Endometrium (tissue), 2 donors: ENCODE results near the gene MRO.
"Not testable (repeated sequence)": the region's sequence is repeated elsewhere in the genome, so short reads cannot be mapped to it uniquely, and the experiment has no call there.

Experiments used
- FAIRE-seq: peaks from 2 replicates; lab custom pipeline; 2012; peaks lifted over from hg19 to GRCh38; lab: Jason Lieb, UNC
- donor health status: control.
- donor health status: control.

The MRO gene

DNA sequence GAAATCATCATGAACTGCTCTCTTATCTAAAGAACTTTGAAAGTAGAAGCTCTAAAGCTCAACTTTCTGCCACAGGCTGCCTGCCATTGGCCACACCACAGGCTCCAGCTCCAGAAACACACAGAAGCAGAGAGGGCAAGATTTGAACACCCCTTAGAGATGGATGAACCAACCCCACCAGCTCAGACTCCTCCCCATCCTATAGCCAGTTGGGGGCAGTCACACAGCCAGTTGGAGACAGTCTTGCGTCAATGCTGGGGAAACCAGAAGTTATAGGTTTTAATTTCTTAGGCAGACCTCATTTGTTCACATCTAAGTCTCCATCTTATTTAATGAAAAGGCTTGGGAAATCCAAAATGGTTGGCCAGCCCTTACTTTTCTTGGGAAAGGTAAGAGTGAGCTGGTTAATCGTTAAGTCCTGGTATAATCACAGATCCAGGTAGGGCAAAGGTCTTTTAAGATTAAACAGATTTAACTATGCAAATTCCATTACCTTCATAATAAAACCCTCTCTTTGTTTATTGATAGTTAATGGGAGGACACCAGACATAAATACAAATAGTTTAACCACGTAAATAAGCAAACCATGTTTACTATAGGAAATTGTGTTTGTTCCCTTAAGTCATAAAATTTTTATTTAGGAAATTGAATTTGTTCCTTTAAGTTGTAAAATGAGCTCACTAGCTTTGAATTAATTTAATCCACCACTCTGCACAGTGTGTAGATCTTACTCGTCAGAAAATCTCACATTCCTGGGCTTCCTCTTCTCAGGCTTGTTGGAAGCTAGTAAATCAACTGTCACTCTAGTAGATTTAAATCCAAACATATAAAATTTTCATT, 28.0 kb downstream of the MRO start:
- FAIRE-seq = no peak

DNA sequence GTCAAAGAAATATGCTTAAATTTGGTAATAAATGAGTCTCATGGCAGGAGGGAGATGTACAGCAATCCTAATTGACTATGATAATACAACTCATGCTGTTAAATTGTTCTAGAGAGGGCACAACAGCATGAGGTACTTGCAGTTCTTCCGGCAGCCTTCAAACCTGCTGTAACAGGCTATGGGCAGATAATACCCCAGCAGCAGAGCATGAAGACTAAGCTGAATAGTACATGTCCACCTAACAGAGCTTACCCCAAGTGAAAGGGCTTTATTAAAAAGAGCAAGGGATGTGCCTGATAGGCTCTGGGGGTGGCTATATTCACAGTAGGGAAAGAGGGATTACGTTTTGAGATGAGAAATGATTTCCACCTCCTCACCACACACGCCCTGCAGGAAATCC, 28.9 kb downstream of the MRO start:
- no peak for FAIRE-seq

GRCh38 chr18:50790241-50790640, 29.6 kb downstream of the MRO start:
- FAIRE-seq = no peak

DNA sequence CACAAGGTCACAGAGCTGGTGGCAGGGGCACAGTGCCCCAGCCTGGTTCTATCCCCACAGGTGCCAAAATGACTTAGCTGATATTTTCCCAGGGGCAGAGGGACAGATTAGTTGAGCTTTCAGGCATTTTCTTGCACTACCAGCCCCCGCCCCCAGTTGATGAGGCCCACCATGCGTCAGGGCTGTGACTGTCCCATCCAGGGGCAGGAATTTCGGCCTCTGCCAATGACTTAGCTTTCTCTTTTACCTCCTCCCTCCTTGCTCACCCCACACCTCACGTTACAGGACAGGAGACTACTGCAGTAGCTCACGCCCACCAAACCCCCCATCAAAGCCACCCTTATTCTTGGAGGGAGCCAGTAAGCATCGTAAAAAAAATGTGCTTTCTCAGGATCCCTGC, 31.5 kb downstream of the MRO start:
- FAIRE-seq = no peak

- no peak for FAIRE-seq
These were observed 33.0 kb downstream of the MRO start for GRCh38 chr18:50786864-50787263.

GRCh38 chr18:50783553-50783952, 36.3 kb downstream of the MRO start:
- no peak for FAIRE-seq

DNA sequence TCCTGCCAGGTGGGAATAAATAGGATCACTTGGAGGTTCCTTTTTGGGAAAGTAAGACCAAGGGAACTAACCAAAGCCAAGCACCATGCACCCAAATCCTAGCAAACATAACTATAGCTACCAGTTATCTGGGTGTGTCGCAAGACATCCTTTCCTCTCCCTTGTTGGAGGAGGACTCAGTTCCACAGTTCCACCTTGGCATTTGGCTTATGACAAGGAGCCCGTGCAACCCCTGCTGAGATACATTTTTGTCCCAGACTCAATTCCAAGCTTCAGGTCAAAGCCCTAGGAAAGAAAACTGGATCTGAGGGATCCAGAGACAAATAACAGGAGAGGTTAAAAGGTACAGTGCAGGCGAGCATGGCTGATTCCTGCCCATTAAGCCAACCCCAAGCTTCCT, 40.8 kb downstream of the MRO start:
- not testable (repeated sequence) for FAIRE-seq

GRCh38 chr18:50776383-50776782, 43.4 kb downstream of the MRO start:
- FAIRE-seq = no peak

DNA sequence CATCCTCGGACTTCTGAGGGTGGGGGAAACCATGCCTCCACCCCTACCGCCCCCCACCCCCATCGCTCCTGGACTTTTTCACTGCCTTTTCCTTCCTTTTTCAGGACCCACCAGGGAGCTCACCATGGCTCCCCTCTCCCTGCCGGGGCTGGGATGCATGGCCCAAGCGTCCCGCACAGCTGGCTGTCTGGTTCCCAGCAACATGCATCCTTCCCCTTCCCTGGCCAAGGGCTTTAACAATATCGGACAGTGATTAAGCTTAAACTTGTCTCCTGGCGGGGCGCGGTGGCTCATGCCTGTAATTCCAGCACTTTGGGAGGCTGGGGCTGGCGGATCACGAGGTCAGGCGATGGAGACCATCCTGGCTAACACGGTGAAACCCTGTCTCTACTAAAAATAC, 44.1 kb downstream of the MRO start:
- no peak for FAIRE-seq

DNA sequence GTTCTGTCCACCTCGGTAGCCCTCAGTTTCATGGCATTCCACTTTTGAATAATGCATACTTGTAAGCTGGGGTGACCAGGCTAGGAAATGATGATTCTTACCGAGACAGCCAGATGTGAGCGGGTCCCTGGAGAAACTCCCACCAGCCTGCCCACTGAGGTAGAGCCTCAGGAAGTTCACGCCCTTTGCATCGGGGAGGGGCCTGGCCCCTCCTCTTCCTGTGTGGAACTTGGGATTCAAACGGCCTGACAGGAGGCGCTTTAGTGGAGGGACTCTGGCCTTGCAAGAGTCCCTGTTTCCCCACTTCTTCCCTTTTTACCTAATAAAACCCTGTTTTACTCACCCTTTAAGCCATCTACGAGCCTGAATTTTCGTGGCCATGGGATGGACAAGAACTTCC, 44.6 kb downstream of the MRO start:
- no peak for FAIRE-seq

GRCh38 chr18:50769463-50769862, 50.4 kb downstream of the MRO start:
- FAIRE-seq = no peak

DNA sequence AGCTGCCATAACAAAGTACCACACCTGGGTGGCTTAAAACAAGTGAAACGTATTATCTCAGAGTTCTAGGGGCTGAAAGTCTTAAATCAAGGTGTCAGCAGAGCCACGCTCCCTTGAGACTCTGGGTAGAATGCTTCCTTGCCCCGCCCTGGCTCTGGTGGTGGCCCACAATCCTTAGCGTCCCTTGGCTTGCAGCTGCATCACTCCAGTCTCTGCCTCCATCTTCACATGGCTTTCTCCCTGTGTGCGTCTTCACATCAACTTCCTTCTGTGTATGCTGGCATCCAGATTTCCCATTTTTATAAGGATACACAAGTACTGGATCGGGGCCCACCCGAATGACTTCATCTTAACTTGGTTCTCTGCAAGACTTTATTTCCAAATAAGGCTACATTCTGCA, 62.5 kb downstream of the MRO start:
- no peak for FAIRE-seq

GRCh38 chr18:50754297-50754696, 65.5 kb downstream of the MRO start:
- no peak for FAIRE-seq

- no peak for FAIRE-seq
These were observed 66.5 kb downstream of the MRO start for GRCh38 chr18:50753311-50753710.

- no peak for FAIRE-seq
These were observed 67.9 kb downstream of the MRO start for GRCh38 chr18:50751947-50752346.

DNA sequence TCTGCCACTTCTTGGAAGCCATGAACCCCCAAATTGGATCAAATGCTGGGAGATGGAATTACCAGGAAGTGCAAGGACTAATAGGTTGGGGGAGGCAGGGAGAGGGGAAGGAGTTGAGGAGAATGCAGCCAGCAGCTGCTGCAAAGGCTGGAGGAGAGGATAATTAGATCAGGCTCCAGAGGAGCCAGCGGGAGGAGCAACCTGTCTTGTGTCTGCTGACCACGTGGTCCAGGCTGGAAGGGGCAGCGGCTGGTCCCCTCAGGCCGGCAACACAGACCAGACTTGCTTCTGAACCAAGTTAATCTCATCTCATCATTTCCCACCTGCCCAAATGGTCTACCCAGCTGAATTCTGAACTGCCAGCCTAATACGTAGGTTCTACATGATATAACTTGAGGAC, 68.3 kb downstream of the MRO start:
- FAIRE-seq = no peak

GRCh38 chr18:50750546-50750945, 69.3 kb downstream of the MRO start:
- no peak for FAIRE-seq

- no peak for FAIRE-seq
These were observed 69.9 kb downstream of the MRO start for GRCh38 chr18:50749945-50750344.

DNA sequence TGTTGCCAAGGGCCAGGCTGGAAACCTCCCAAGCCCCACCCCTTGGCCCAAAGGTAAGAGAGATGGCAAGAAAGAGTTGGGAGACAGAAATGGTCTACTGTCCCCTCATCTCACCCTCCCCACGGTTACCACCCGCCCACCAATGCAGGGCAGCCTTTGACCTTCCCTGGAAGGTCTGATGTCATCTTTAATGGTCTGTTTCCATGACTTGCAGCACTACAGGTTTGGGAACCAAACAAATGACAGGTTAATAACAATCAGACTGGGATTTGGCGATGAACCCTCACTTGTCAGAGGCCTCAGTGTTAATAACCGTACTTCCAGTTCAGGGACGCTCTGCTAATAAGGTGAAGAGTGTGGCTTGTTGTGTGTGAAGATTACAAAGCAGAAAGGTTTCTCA, 70.4 kb downstream of the MRO start:
- no peak for FAIRE-seq

- FAIRE-seq = no peak
These were observed 71.3 kb downstream of the MRO start for GRCh38 chr18:50748243-50749229.

- FAIRE-seq = no peak
These were observed 72.0 kb downstream of the MRO start for GRCh38 chr18:50747849-50748242.

- FAIRE-seq = no peak
These were observed 73.9 kb downstream of the MRO start for GRCh38 chr18:50745945-50746344.
